ENCODE results near the gene ZNF398. TPM values are rescaled to one million over a fixed set of nuclear protein-coding genes. Genes with fewer than 3 reads are reported as not detected.

The ZNF398 gene
- total and polyA plus RNA-seq, 2 of the 13 experiments (the other 11 are each of a cell fraction or from before 2014, with no cell fraction given), result 3.0 to 8.9 TPM

- ATAC-seq (peak; percentile 24), FAIRE-seq (peak; percentile 40), DNase-seq (ENCODE audit: low spot score) (peak; percentile 26)
- Histone ChIP-seq H3K79me2 (ENCODE audit: insufficient read depth, low read length) (no peaks in the 10 kb centered on the region), H3K36me3 (replicated peaks in 1 of 2; ENCODE audit: control insufficient read depth in 1 of 2, insufficient read depth in 2 of 2, low read length in 2 of 2) (peaks cover 4 to 23% of the 10 kb centered on the region in 2 experiments; a peak in 4 of 5 replicates), H3K9me3 (ENCODE audit: low read length) (no peaks in the 10 kb centered on the region), H2AFZ (ENCODE audit: low read length) (no peak overlapping the region), H3K27me3 (ENCODE audit: control insufficient read depth in 1 of 2, insufficient read depth in 2 of 2, low read length in 2 of 2) (no peaks in the 10 kb centered on the region), H3K4me3 (replicated peaks in 1 of 3; ENCODE audit: insufficient read depth in 1 of 3, low read depth in 2 of 3, low read length in 3 of 3) (no peak overlapping the region), H3K9ac (ENCODE audit: insufficient read depth, low read depth, low read length) (no peak overlapping the region), H3K4me2 (ENCODE audit: low read depth, low read length) (no peak overlapping the region), H4K20me1 (ENCODE audit: insufficient read depth, low read length) (no peaks in the 10 kb centered on the region), H3K4me1 (ENCODE audit: insufficient read depth, low read length) (peaks cover 9% of the 10 kb centered on the region), H3K27ac (ENCODE audit: extremely low read length, insufficient read depth, low read length) (no peak overlapping the region)
- in situ Hi-C loops (cut with HindIII; ENCODE audit: extremely low pct_ligation_motif_present, low pct_unique_long_range_greater_than_20kb) (no loop called here), intact Hi-C loops (cut with micrococcal nuclease; ENCODE audit: unreplicated experiment) (no loop called here)
- BruUV-seq (replicated peaks), result no TSS peak
- ChIA-PET POLR2A (no interaction called here), CTCF (ENCODE audit: low intra/inter-chr PET ratio, low total read pairs) (no interaction called here)
- WGBS (ENCODE audit: low lambda C conversion rate), result 26% methylated on average over 4 of the region's 6 CpGs
- no peak for TF ChIP-seq MED1 (CRISPR knock-in tag; IDR thresholded peaks at IDR 0.05)
- TF ChIP-seq DNMT3B (CRISPR knock-in tag; conservative IDR thresholded peaks at IDR 0.05), result no peak
- TF ChIP-seq ZNF784 (CRISPR knock-in tag; IDR thresholded peaks at IDR 0.05; ENCODE audit: borderline replicate concordance), result no peak
- no peak for TF ChIP-seq ZNF224 (CRISPR knock-in tag; IDR thresholded peaks at IDR 0.05)
- no peak for TF ChIP-seq ZNF788 (CRISPR knock-in tag; IDR thresholded peaks at IDR 0.05; ENCODE audit: borderline replicate concordance)
- no peak for TF ChIP-seq KLF15 (CRISPR knock-in tag; IDR thresholded peaks at IDR 0.05; ENCODE audit: borderline replicate concordance)
- TF ChIP-seq NFKB2 (CRISPR knock-in tag; IDR thresholded peaks at IDR 0.05; ENCODE audit: borderline replicate concordance), result 0 out of 2 replicates have a peak, but pooled peaks have one; percentile 43
- TF ChIP-seq CAMTA2 (CRISPR knock-in tag; IDR thresholded peaks at IDR 0.05; ENCODE audit: borderline replicate concordance), result no peak
- no peak for TF ChIP-seq CERS6 (CRISPR knock-in tag; IDR thresholded peaks at IDR 0.05)
- peak; percentile 65 for TF ChIP-seq NR2F6 (IDR thresholded peaks at IDR 0.05)
- peak; percentile 77 for TF ChIP-seq NR2F6 (CRISPR knock-in tag; IDR thresholded peaks at IDR 0.05)
- no peak for TF ChIP-seq ZNF574 (CRISPR knock-in tag; IDR thresholded peaks at IDR 0.05)
- TF ChIP-seq, protein P1, sequence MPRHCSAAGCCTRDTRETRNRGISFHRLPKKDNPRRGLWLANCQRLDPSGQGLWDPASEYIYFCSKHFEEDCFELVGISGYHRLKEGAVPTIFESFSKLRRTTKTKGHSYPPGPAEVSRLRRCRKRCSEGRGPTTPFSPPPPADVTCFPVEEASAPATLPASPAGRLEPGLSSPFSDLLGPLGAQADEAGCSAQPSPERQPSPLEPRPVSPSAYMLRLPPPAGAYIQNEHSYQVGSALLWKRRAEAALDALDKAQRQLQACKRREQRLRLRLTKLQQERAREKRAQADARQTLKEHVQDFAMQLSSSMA (CRISPR knock-in tag; IDR thresholded peaks at IDR 0.05), result no peak
- TF ChIP-seq, protein P2, sequence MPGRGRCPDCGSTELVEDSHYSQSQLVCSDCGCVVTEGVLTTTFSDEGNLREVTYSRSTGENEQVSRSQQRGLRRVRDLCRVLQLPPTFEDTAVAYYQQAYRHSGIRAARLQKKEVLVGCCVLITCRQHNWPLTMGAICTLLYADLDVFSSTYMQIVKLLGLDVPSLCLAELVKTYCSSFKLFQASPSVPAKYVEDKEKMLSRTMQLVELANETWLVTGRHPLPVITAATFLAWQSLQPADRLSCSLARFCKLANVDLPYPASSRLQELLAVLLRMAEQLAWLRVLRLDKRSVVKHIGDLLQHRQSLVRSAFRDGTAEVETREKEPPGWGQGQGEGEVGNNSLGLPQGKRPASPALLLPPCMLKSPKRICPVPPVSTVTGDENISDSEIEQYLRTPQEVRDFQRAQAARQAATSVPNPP (CRISPR knock-in tag; IDR thresholded peaks at IDR 0.05), result no peak
- no peak for TF ChIP-seq ZNF496 (CRISPR knock-in tag; IDR thresholded peaks at IDR 0.05; ENCODE audit: insufficient replicate concordance)
- TF ChIP-seq, protein P3, sequence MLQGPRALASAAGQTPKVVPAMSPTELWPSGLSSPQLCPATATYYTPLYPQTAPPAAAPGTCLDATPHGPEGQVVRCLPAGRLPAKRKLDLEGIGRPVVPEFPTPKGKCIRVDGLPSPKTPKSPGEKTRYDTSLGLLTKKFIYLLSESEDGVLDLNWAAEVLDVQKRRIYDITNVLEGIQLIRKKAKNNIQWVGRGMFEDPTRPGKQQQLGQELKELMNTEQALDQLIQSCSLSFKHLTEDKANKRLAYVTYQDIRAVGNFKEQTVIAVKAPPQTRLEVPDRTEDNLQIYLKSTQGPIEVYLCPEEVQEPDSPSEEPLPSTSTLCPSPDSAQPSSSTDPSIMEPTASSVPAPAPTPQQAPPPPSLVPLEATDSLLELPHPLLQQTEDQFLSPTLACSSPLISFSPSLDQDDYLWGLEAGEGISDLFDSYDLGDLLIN (CRISPR knock-in tag; IDR thresholded peaks at IDR 0.05; ENCODE audit: borderline replicate concordance), result no peak
- no peak for TF ChIP-seq ZC3H4 (CRISPR knock-in tag; IDR thresholded peaks at IDR 0.05; ENCODE audit: borderline replicate concordance)
Observed at GRCh38 chr7:149226840-149227494, 79.7 kb downstream of the ZNF398 start.
